H1 (cell line): ENCODE data around the gene SH3PXD2A. TPM values are rescaled to one million over a fixed set of nuclear protein-coding genes. Genes with fewer than 3 reads are reported as not detected.

Experiments
- CTCF ChIA-PET: fragments of 300-600 bp; sonication (Branson Sonifier 250); formaldehyde crosslinking; loops from one replicate; lab custom pipeline; 2021; ENCODE audit not compliant: partially characterized antibody; lab: Charles Lee
- POLR2A ChIA-PET: fragments of 300-600 bp; sonication (Branson Sonifier 250); formaldehyde crosslinking; loops from one replicate; lab custom pipeline; 2021; ENCODE audit warnings: inconsistent platforms; ENCODE audit not compliant: partially characterized antibody; lab: Charles Lee
- DNase-seq, 2 experiments: peaks; one replicate each; pipeline versions ENCODE4 v3.0.0 to v3.0.0-alpha.2; 2010 to 2022; ENCODE audit warnings: low spot score in 2 of 2, low read depth in 1 of 2, mixed read lengths in 1 of 2
- FAIRE-seq: peaks from 2 replicates; lab custom pipeline; 2011; peaks lifted over from hg19 to GRCh38; lab: Jason Lieb, UNC
- H2AFZ ChIP-seq: 2 replicates; pipeline ENCODE4 v1.8.1; 2012; ENCODE audit warnings: low read length, inconsistent platforms
- H2AK5ac ChIP-seq: 2 replicates; pipeline ENCODE4 v1.6.1; 2013; ENCODE audit warnings: low read depth, low read length
- H2BK120ac ChIP-seq: replicated peaks from 2 replicates; pipeline ENCODE3; 2013; ENCODE audit warnings: low read depth, low read length, inconsistent platforms
- H2BK12ac ChIP-seq: 2 replicates; pipeline ENCODE4 v1.6.1; 2013; ENCODE audit warnings: low read depth, low read length
- H2BK15ac ChIP-seq: 2 replicates; pipeline ENCODE4 v1.6.1; 2013; ENCODE audit warnings: low read length
- H2BK20ac ChIP-seq: 2 replicates; pipeline ENCODE4 v1.6.1; 2013; ENCODE audit warnings: low read length
- H2BK5ac ChIP-seq: 2 replicates; pipeline ENCODE4 v1.6.1; 2013; ENCODE audit warnings: low read depth, low read length
- H3K14ac ChIP-seq: 2 replicates; pipeline ENCODE4 v1.6.1; 2013; ENCODE audit warnings: inconsistent platforms; ENCODE audit not compliant: insufficient read length
- H3K18ac ChIP-seq: 2 replicates; pipeline ENCODE4 v1.6.1; 2013; ENCODE audit warnings: low read length; ENCODE audit errors: extremely low read depth
- H3K23ac ChIP-seq: 2 replicates; pipeline ENCODE4 v1.6.1; 2013; ENCODE audit warnings: inconsistent platforms; ENCODE audit not compliant: insufficient read length
- H3K23me2 ChIP-seq: 2 replicates; pipeline ENCODE4 v1.6.1; 2013; ENCODE audit warnings: low read depth, low read length
- H3K27ac ChIP-seq: 2 replicates; pipeline ENCODE4 v1.6.1; 2011; ENCODE audit warnings: low read depth, low read length, inconsistent platforms
- H3K27me3 ChIP-seq, 4 experiments: replicated peaks in 1 of 4; 1 replicate in 1 of 4; 2 replicates in 3 of 4; pipeline versions ENCODE4 v1.6.1 to v1.8.1; 2011 to 2013; ENCODE audit warnings: low read length in 3 of 4, mild to moderate bottlenecking in 3 of 4, inconsistent platforms in 2 of 4, mixed read lengths in 2 of 4, moderate library complexity in 1 of 4; ENCODE audit not compliant: control insufficient read depth in 3 of 4, insufficient read depth in 3 of 4; ENCODE audit errors: extremely low read depth in 1 of 4
- H3K36me3 ChIP-seq, 4 experiments: 2 replicates each; pipeline versions ENCODE4 v1.6.1 to v1.8.1; 2011 to 2013; ENCODE audit warnings: mild to moderate bottlenecking in 4 of 4, low read length in 3 of 4, moderate library complexity in 2 of 4, control low read depth in 1 of 4, inconsistent platforms in 1 of 4; ENCODE audit not compliant: insufficient read depth in 4 of 4, control insufficient read depth in 2 of 4
- H3K4ac ChIP-seq: replicated peaks from 2 replicates; pipeline ENCODE3; 2013; ENCODE audit warnings: low read length, low read depth, mixed read lengths, inconsistent platforms; ENCODE audit not compliant: insufficient read length
- H3K4me1 ChIP-seq, 4 experiments: replicated peaks in 1 of 4; 1 replicate in 1 of 4; 2 replicates in 3 of 4; pipeline versions ENCODE4 v1.6.1 to v1.8.1; 2011 to 2013; ENCODE audit warnings: low read length in 3 of 4, inconsistent platforms in 2 of 4, mixed read lengths in 1 of 4; ENCODE audit not compliant: insufficient read depth in 4 of 4, control insufficient read depth in 3 of 4
- H3K4me2 ChIP-seq, 2 experiments: 2 replicates each; pipeline versions ENCODE4 v1.6.1 to v1.8.1; 2011 to 2013; ENCODE audit warnings: low read depth in 2 of 2, low read length in 2 of 2, control low read depth in 1 of 2, inconsistent platforms in 1 of 2, mild to moderate bottlenecking in 1 of 2; ENCODE audit not compliant: insufficient read depth in 1 of 2
- H3K4me3 ChIP-seq, 4 experiments: fragments of 200-600, 300-600 bp in 1 of 4; sonication (generic), shearing (Covaris generic), sonication (Bioruptor Twin) in 1 of 4; 2 replicates each; pipeline versions ENCODE4 v1.5.1 to v1.8.1; 2011 to 2016; ENCODE audit warnings: low read length in 4 of 4, low read depth in 3 of 4, control low read depth in 2 of 4, inconsistent platforms in 2 of 4, mild to moderate bottlenecking in 2 of 4, mixed read lengths in 1 of 4, moderate library complexity in 1 of 4; ENCODE audit not compliant: insufficient read depth in 2 of 4; ENCODE audit errors: extremely low read depth in 1 of 4
- H3K56ac ChIP-seq: replicated peaks from 2 replicates; pipeline ENCODE3; 2013; ENCODE audit warnings: low read depth, mild to moderate bottlenecking, mixed read lengths, low read length, inconsistent platforms; ENCODE audit not compliant: insufficient read length
- H3K79me1 ChIP-seq: 2 replicates; pipeline ENCODE4 v1.6.1; 2013; ENCODE audit warnings: low read depth, low read length, control low read depth
- H3K79me2 ChIP-seq, 2 experiments: 2 replicates each; pipeline versions ENCODE4 v1.6.1 to v1.8.1; 2012 to 2013; ENCODE audit warnings: low read length in 2 of 2, mild to moderate bottlenecking in 2 of 2, inconsistent platforms in 1 of 2; ENCODE audit not compliant: insufficient read depth in 2 of 2, control insufficient read depth in 1 of 2
- H3K9ac ChIP-seq, 4 experiments: replicated peaks in 1 of 4; 1 replicate in 1 of 4; 2 replicates in 3 of 4; pipeline versions ENCODE4 v1.6.1 to v1.8.1; 2011 to 2013; ENCODE audit warnings: low read depth in 3 of 4, low read length in 3 of 4, control low read depth in 2 of 4, mild to moderate bottlenecking in 2 of 4, moderate library complexity in 2 of 4, inconsistent platforms in 1 of 4; ENCODE audit errors: extremely low read depth in 1 of 4
- H3K9me3 ChIP-seq, 2 experiments: 2 replicates each; pipeline versions ENCODE4 v1.6.1 to v1.8.1; 2012 to 2013; ENCODE audit warnings: mild to moderate bottlenecking in 2 of 2, moderate library complexity in 2 of 2, control low read depth in 1 of 2, inconsistent platforms in 1 of 2, low read depth in 1 of 2, low read length in 1 of 2, mixed read lengths in 1 of 2; ENCODE audit not compliant: insufficient read depth in 2 of 2
- H4K20me1 ChIP-seq, 2 experiments: replicated peaks in 1 of 2; 2 replicates each; pipeline versions ENCODE3 to v1.8.1; 2011 to 2013; ENCODE audit warnings: inconsistent platforms in 2 of 2, low read length in 2 of 2, mild to moderate bottlenecking in 1 of 2; ENCODE audit not compliant: insufficient read depth in 2 of 2, control insufficient read depth in 1 of 2
- H4K5ac ChIP-seq: 2 replicates; pipeline ENCODE4 v1.6.1; 2013; ENCODE audit warnings: low read length, low read depth, mixed read lengths, inconsistent platforms; ENCODE audit not compliant: insufficient read length
- H4K8ac ChIP-seq: 2 replicates; pipeline ENCODE4 v1.8.0; 2013; ENCODE audit warnings: mild to moderate bottlenecking, moderate library complexity, low read length, inconsistent platforms; ENCODE audit not compliant: insufficient read depth; ENCODE audit errors: extremely low read depth
- H4K91ac ChIP-seq: replicated peaks from 2 replicates; pipeline ENCODE3; 2013; ENCODE audit warnings: low read length, mixed read lengths, inconsistent platforms; ENCODE audit not compliant: insufficient read length
- ATF3 ChIP-seq: IDR thresholded peaks from 2 replicates; pipeline ENCODE4 v1.6.1; 2011; ENCODE audit warnings: low read depth, mild to moderate bottlenecking, low read length; ENCODE audit not compliant: insufficient read depth
- RAD21 ChIP-seq, 2 experiments: IDR thresholded peaks in 1 of 2; conservative IDR thresholded peaks in 1 of 2; 2 replicates each; pipeline ENCODE4 v1.6.1; 2011; ENCODE audit warnings: low read depth in 2 of 2, low read length in 2 of 2, improper control_type of control experiment in 1 of 2, inconsistent platforms in 1 of 2, mild to moderate bottlenecking in 1 of 2, moderate library complexity in 1 of 2
- WGBS, 2 experiments: shearing (Covaris generic) in 1 of 2; methylation state at CpG; one replicate each; pipeline versions ENCODE4 v1.1.6 to v1.1.7; 2013 to 2015; ENCODE audit warnings: low lambda C conversion rate in 2 of 2, mixed read lengths in 2 of 2, inconsistent platforms in 1 of 2, low coverage in 1 of 2, missing lambda C conversion rate in 1 of 2; ENCODE audit not compliant: insufficient replicate concordance in 2 of 2, insufficient coverage in 1 of 2, insufficient read length in 1 of 2; ENCODE audit errors: extremely low coverage in 1 of 2, missing lambda C conversion rate in 1 of 2; 5-methylcytosine and 5-hydroxymethylcytosine counted together
- polyA plus RNA-seq, 7 experiments: library from polyadenylated mRNA; depleted of rRNA in 3 of 7; stranded (reverse) in 5 of 7; unstranded in 2 of 7; fragments of >200 nt in 5 of 7; fragments of 200-250 nt in 2 of 7; gene quantifications; 1 replicate in 5 of 7; 2 replicates in 1 of 7; 4 replicates in 1 of 7; pipeline versions ENCODE4 v1.2.1 to v1.2.3, GENCODE V29; 2011 to 2013; ENCODE audit warnings: missing spikeins in 2 of 7, mixed read lengths in 2 of 7
- total RNA-seq: library from RNA; stranded (reverse); fragmentation: NEBNext Ultra II Directional; extraction: Animal tissue kit (Norgen Biotek cat#: 25700); gene quantifications from 2 replicates; pipeline ENCODE4 v1.2.1, GENCODE V29; 2021

The SH3PXD2A gene
- total and polyA plus RNA-seq, 2 of the 8 experiments (the other 6 are each of a cell fraction or from before 2014, with no cell fraction given): 5.4 to 16.3 TPM

GRCh38 chr10:103706047-103706446 is 149.3 kb downstream of the SH3PXD2A start:
- H3K27me3 ChIP-seq: no peaks in the 10 kb centered on the region
- ChIA-PET CTCF (interaction anchor here (0.8 to 13.5 kb wide), 13 partner anchors 9 to 148 kb away, joined by 3 to 199 read pairs (median 5); partner anchors contain the start of gene SH3PXD2A), POLR2A (no interaction called here)
- no peak overlapping the region for H2AFZ ChIP-seq
- no peaks in the 10 kb centered on the region for H3K79me1 ChIP-seq
- H4K91ac ChIP-seq: no peak overlapping the region
- no peak overlapping the region for H3K23ac ChIP-seq
- no peak overlapping the region for H3K4me3 ChIP-seq
- no peaks in the 10 kb centered on the region for H3K36me3 ChIP-seq
- H3K4ac ChIP-seq: no peak overlapping the region
- H4K20me1 ChIP-seq: peaks cover 0 to 6% of the 10 kb centered on the region in 2 experiments
- no peak overlapping the region for H3K27ac ChIP-seq
- H3K14ac ChIP-seq: no peak overlapping the region
- H2BK15ac ChIP-seq: no peak overlapping the region
- FAIRE-seq (no peak), DNase-seq (no peak)
- TF ChIP-seq RAD21 (IDR thresholded peaks at IDR 0.05 in 1 of 2, conservative IDR thresholded peaks at IDR 0.05 in 1 of 2; ENCODE audit: low read depth in 2 of 2, low read length in 2 of 2): peak in 1 of 2 experiments; percentile 10; a peak in 1 of 4 replicates
- TF ChIP-seq ATF3: no peak
- no peak overlapping the region for H2BK120ac ChIP-seq
- 82% methylated on average over 4 of the region's 5 CpGs; no CpG with 5 or more reads in 1 of the 2 experiments for whole genome bisulfite sequencing, 2 experiments
- no peak overlapping the region for H4K8ac ChIP-seq
- no peak overlapping the region for H3K4me2 ChIP-seq
- no peak overlapping the region for H2BK20ac ChIP-seq
- H2BK12ac ChIP-seq: no peak overlapping the region
- no peak overlapping the region for H3K56ac ChIP-seq
- no peaks in the 10 kb centered on the region for H3K79me2 ChIP-seq
- no peak overlapping the region for H3K9ac ChIP-seq
- H2BK5ac ChIP-seq: no peak overlapping the region
- H2AK5ac ChIP-seq: no peak overlapping the region
- no peaks in the 10 kb centered on the region for H3K9me3 ChIP-seq
- no peak overlapping the region for H3K18ac ChIP-seq
- H3K4me1 ChIP-seq: no peaks in the 10 kb centered on the region
- peaks cover 10% of the 10 kb centered on the region; the same call in 1 of the 2 replicates for H3K23me2 ChIP-seq
- H4K5ac ChIP-seq: no peak overlapping the region
